SK-N-SH treated with all-trans-retinoic acid at 6 μM for 48 hours (cell line): ENCODE results near the gene RASD2.

Experiments
- ATAC-seq: fragments of 200-7000 bp; cut with Tn5 transposase; 3 replicates; pipeline ENCODE4 v1.9.1; 2020; ENCODE audit warnings: mild to moderate bottlenecking, moderate library complexity
- ARNTL ChIP-seq: fragments of 450-650 bp; formaldehyde crosslinking; IDR thresholded peaks from 2 replicates; pipeline ENCODE4 v1.5.0; 2020; ENCODE audit warnings: low read depth, mild to moderate bottlenecking, moderate library complexity, borderline replicate concordance
- BACH2 ChIP-seq: fragments of 250-450 bp; sonication (Bioruptor Pico); IDR thresholded peaks from 2 replicates; pipeline ENCODE4 v1.9.0; 2021; ENCODE audit warnings: mild to moderate bottlenecking, borderline replicate concordance
- CSDC2 ChIP-seq: fragments of 250-450 bp; sonication (Bioruptor Pico); IDR thresholded peaks from 2 replicates; pipeline ENCODE4 v1.5.0; 2020; ENCODE audit warnings: mild to moderate bottlenecking, moderate library complexity
- ESRRG ChIP-seq: fragments of 250-450 bp; sonication (Bioruptor Pico); IDR thresholded peaks from 2 replicates; pipeline ENCODE4 v1.6.1; 2021; ENCODE audit warnings: mild to moderate bottlenecking
- ISL1 ChIP-seq: fragments of 250-450 bp; sonication (Bioruptor Pico); IDR thresholded peaks from 2 replicates; pipeline ENCODE4 v2.1.2; 2022; ENCODE audit warnings: mild to moderate bottlenecking, moderate library complexity
- RARB ChIP-seq: fragments of 250-450 bp; sonication (Bioruptor Pico); IDR thresholded peaks from 2 replicates; pipeline ENCODE4 v1.8.0; 2021; ENCODE audit warnings: mild to moderate bottlenecking, moderate library complexity
- SNAI2 ChIP-seq: fragments of 250-450 bp; sonication (Bioruptor Pico); IDR thresholded peaks from 2 replicates; pipeline ENCODE4 v1.5.0; 2020; ENCODE audit warnings: mild to moderate bottlenecking, moderate library complexity
- TCF4 ChIP-seq: fragments of 250-450 bp; sonication (Bioruptor Pico); IDR thresholded peaks from 2 replicates; pipeline ENCODE4 v1.8.0; 2021; ENCODE audit warnings: mild to moderate bottlenecking, moderate library complexity, borderline replicate concordance
- TOX ChIP-seq: fragments of 250-450 bp; sonication (Bioruptor Pico); IDR thresholded peaks from 2 replicates; pipeline ENCODE4 v1.8.0; 2021; ENCODE audit warnings: mild to moderate bottlenecking, moderate library complexity, borderline replicate concordance
- ZFP30 ChIP-seq: fragments of 450-650 bp; formaldehyde crosslinking; IDR thresholded peaks from 2 replicates; pipeline ENCODE4 v1.5.0; 2022; ENCODE audit warnings: mild to moderate bottlenecking, moderate library complexity
- ZNF565 ChIP-seq: fragments of 450-650 bp; formaldehyde crosslinking; conservative IDR thresholded peaks from 2 replicates; pipeline ENCODE4 v1.5.0; 2020; ENCODE audit warnings: low read depth, mild to moderate bottlenecking, moderate library complexity
- ZNF70 ChIP-seq: fragments of 450-650 bp; formaldehyde crosslinking; IDR thresholded peaks from 2 replicates; pipeline ENCODE4 v1.5.0; 2020; ENCODE audit warnings: mild to moderate bottlenecking, moderate library complexity
- ZNF8 ChIP-seq: fragments of 450-650 bp; formaldehyde crosslinking; IDR thresholded peaks from 2 replicates; pipeline ENCODE4 v1.5.0; 2020; ENCODE audit warnings: mild to moderate bottlenecking, moderate library complexity
- TF ChIP-seq, protein P1 (sequence below): fragments of 250-450 bp; sonication (Bioruptor Pico); IDR thresholded peaks from 2 replicates; pipeline ENCODE4 v1.5.1; 2020; ENCODE audit warnings: low read depth, mild to moderate bottlenecking, moderate library complexity
- TF ChIP-seq, protein P2 (sequence below): fragments of 250-450 bp; sonication (Bioruptor Pico); IDR thresholded peaks from 2 replicates; pipeline ENCODE4 v1.5.1; 2021; ENCODE audit warnings: mild to moderate bottlenecking, moderate library complexity
- TF ChIP-seq, protein P3 (sequence below): fragments of 250-450 bp; sonication (Bioruptor Pico); IDR thresholded peaks from 2 replicates; pipeline ENCODE4 v1.8.0; 2021; ENCODE audit warnings: low read depth, mild to moderate bottlenecking, moderate library complexity, borderline replicate concordance
- TF ChIP-seq, protein P4 (sequence below): fragments of 250-450 bp; sonication (Bioruptor Pico); IDR thresholded peaks from 2 replicates; pipeline ENCODE4 v1.8.0; 2020; ENCODE audit warnings: mild to moderate bottlenecking, moderate library complexity, borderline replicate concordance

The RASD2 gene

DNA sequence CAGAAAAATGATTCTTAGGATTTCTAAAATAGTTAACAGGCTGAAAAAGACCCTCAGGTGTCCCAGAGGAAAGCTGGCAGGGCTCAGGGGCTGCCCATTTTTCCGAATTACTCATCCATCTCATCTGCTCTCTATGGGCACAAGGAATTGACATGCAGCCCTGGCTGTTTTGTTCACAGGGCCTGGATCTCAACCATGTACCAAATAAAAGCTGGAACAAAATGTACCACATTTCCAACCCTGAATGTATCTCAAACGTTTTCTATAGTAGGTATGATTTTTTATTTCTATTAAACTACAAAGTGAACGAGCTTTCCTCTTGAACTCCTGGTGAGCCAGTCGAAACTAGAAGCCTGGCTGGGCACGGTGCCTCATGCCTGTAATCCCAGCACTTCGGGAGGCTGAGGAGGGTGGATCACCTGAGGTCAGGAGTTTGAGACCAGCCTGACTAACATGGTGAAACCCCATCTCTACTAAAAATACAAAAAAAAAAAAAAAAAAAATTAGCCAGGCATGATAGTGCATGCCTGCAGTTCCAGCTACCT lies 43.8 kb upstream of the RASD2 start:
- TF ChIP-seq RARB (no peak), ESRRG (no peak)
- TF ChIP-seq, protein P1, sequence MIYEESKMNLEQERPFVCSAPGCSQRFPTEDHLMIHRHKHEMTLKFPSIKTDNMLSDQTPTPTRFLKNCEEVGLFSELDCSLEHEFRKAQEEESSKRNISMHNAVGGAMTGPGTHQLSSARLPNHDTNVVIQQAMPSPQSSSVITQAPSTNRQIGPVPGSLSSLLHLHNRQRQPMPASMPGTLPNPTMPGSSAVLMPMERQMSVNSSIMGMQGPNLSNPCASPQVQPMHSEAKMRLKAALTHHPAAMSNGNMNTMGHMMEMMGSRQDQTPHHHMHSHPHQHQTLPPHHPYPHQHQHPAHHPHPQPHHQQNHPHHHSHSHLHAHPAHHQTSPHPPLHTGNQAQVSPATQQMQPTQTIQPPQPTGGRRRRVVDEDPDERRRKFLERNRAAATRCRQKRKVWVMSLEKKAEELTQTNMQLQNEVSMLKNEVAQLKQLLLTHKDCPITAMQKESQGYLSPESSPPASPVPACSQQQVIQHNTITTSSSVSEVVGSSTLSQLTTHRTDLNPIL (CRISPR knock-in tag), result no peak
- ATAC-seq, result no peak

DNA sequence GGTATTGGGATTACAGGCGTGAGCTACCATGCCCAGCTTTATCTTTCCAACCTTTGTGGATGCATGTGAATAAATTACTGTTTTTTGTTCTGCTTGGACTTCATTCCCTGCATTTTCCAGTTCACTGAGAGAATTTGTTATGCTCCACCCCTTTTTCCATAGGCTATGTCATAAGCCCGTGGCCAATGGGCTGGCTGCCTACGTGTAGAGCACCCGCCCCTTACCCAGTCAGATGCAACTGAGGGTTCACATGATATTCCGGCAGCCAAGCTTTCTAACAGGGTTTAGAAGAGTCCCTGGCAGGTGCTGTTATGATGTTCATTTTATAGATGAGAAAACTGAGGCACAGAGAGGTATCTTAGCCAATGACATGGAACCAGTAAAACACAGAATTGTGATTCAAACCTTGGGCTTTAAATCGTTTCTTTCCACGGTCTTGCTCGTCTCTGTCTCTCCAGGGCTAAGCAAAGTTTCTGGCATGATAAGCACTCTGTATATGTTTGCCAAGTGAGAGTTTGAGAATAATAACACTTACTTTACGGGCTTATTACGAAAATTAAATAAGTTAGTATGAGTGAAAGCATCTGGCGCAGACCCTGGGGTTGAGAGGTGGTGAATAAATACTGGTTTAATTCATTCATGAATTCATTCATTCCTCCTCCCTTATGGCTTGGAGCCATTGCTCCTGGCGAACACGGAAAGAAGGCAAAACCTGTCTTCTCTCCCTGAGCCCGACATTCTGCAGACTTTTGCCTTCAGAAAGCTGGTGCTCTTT lies 42.4 kb upstream of the RASD2 start:
- TF ChIP-seq RARB, result no peak
- TF ChIP-seq, protein P2, sequence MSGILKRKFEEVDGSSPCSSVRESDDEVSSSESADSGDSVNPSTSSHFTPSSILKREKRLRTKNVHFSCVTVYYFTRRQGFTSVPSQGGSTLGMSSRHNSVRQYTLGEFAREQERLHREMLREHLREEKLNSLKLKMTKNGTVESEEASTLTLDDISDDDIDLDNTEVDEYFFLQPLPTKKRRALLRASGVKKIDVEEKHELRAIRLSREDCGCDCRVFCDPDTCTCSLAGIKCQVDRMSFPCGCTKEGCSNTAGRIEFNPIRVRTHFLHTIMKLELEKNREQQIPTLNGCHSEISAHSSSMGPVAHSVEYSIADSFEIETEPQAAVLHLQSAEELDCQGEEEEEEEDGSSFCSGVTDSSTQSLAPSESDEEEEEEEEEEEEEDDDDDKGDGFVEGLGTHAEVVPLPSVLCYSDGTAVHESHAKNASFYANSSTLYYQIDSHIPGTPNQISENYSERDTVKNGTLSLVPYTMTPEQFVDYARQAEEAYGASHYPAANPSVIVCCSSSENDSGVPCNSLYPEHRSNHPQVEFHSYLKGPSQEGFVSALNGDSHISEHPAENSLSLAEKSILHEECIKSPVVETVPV, result no peak
- no peak for TF ChIP-seq ZNF70 (CRISPR knock-in tag)
- TF ChIP-seq ESRRG, result no peak
- TF ChIP-seq, protein P3, sequence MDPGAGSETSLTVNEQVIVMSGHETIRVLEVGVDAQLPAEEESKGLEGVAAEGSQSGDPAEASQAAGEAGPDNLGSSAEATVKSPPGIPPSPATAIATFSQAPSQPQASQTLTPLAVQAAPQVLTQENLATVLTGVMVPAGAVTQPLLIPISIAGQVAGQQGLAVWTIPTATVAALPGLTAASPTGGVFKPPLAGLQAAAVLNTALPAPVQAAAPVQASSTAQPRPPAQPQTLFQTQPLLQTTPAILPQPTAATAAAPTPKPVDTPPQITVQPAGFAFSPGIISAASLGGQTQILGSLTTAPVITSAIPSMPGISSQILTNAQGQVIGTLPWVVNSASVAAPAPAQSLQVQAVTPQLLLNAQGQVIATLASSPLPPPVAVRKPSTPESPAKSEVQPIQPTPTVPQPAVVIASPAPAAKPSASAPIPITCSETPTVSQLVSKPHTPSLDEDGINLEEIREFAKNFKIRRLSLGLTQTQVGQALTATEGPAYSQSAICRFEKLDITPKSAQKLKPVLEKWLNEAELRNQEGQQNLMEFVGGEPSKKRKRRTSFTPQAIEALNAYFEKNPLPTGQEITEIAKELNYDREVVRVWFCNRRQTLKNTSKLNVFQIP, result no peak
- no peak for TF ChIP-seq ISL1 (CRISPR knock-in tag)
- no peak for TF ChIP-seq CSDC2 (CRISPR knock-in tag)
- TF ChIP-seq, protein P1 (CRISPR knock-in tag), result no peak
- no peak for TF ChIP-seq ZFP30
- TF ChIP-seq TCF4 (CRISPR knock-in tag), result no peak
- TF ChIP-seq ZNF8 (CRISPR knock-in tag), result no peak
- TF ChIP-seq TOX (CRISPR knock-in tag), result no peak
- TF ChIP-seq, all 23 proteins: peak for 0
- peak; percentile 67 for ATAC-seq

DNA sequence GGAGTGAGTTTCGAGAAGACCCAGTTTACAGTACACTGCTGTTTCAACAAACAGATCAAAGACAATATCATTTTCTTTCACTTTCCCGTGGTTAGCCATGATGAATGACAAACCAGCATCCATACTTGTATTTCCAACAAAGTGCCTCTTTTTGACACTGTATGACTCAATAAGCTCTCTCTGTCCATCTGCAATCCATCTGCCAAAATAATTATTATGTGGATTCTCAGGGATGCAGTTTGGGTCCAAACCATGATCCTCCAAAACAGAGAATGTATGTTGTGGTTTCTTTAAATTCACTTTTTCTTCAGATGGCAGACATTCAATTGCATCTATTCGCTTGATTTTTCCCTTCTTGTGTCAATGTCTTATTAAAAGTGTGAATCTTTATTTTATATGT lies 37.8 kb upstream of the RASD2 start:
- TF ChIP-seq ZNF565 (CRISPR knock-in tag) (no peak), ARNTL (no peak), ESRRG (no peak), TCF4 (CRISPR knock-in tag) (no peak)
- TF ChIP-seq, protein P4, sequence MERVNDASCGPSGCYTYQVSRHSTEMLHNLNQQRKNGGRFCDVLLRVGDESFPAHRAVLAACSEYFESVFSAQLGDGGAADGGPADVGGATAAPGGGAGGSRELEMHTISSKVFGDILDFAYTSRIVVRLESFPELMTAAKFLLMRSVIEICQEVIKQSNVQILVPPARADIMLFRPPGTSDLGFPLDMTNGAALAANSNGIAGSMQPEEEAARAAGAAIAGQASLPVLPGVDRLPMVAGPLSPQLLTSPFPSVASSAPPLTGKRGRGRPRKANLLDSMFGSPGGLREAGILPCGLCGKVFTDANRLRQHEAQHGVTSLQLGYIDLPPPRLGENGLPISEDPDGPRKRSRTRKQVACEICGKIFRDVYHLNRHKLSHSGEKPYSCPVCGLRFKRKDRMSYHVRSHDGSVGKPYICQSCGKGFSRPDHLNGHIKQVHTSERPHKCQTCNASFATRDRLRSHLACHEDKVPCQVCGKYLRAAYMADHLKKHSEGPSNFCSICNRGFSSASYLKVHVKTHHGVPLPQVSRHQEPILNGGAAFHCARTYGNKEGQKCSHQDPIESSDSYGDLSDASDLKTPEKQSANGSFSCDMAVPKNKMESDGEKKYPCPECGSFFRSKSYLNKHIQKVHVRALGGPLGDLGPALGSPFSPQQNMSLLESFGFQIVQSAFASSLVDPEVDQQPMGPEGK (CRISPR knock-in tag), result no peak
- TF ChIP-seq, protein P2, result no peak
- TF ChIP-seq, all 23 proteins: peak for 0
- no peak for ATAC-seq

DNA sequence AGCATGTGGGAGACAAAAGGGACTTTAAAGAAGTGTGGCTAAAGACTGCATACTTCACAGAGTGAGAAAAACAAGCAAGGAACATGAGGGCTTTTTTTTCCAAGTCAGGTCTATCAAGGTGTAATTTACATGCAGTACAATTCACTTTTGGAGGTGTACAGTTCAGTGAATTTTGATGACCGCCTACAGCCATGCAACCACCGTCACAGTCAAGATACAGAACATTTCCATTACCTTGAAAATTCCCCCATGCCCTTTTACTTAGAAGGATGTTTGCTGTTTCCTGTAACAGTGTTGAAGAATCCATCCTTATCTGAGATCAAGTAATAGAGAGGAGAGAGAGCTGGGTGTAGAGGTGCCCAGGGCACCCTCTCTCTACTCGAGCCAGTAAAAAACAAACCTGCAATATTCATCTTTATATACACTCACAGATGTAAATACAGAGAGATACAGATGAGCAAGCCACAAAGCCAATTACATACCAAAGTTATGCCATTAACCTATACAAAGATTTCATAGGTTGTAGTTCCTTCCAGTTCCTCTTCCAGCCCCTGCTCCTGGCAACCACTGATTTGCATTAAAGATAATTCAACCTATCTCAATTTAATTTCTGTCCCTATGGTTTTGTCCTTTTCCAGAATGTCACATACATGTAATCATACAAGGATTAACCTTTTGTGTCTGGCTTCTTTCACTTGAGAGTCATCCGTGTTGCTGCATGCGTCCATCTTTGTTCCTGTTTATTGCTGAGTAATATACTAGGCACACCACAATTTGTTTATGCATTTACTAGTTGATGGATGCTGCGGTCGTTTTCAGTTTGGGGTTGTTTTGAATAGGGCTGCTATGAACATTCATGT lies 35.0 kb upstream of the RASD2 start:
- TF ChIP-seq, protein P3, result no peak
- TF ChIP-seq ISL1 (CRISPR knock-in tag) (no peak), BACH2 (CRISPR knock-in tag) (no peak), ZNF8 (CRISPR knock-in tag) (no peak), SNAI2 (no peak), ARNTL (no peak), ZNF70 (CRISPR knock-in tag) (no peak)
- no peak for ATAC-seq
